Transverse colon (tissue), 4 donors: ENCODE data around the gene TBC1D22B. TPM values are rescaled to one million over a fixed set of nuclear protein-coding genes. Genes with fewer than 3 reads are reported as not detected.
A peak's percentile ranks its signal among the peaks of the same experiment; 100 is the strongest.

ENCODE experiments used
- DNase-seq: peaks from one replicate; pipeline ENCODE4 v3.0.0-alpha.2; 2019
- H3K27ac ChIP-seq, 4 donors: fragments of 200-600 bp; sonication (generic); 2 replicates each; pipeline ENCODE4 v1.5.1; 2016 to 2018; ENCODE audit warnings: inconsistent platforms in 4 of 4
- H3K27me3 ChIP-seq: fragments of 200-600 bp; sonication (generic); 2 replicates; pipeline ENCODE4 v1.5.1; 2017; ENCODE audit warnings: inconsistent platforms
- H3K36me3 ChIP-seq, 4 donors: fragments of 200-600 bp; sonication (generic); 2 replicates each; pipeline ENCODE4 v1.5.1; 2017 to 2019; ENCODE audit warnings: inconsistent platforms in 4 of 4
- H3K4me1 ChIP-seq, 4 donors: fragments of 200-600 bp; sonication (generic); 2 replicates each; pipeline ENCODE4 v1.5.1; 2017 to 2020; ENCODE audit warnings: inconsistent platforms in 4 of 4
- H3K4me3 ChIP-seq, 4 donors: fragments of 200-600 bp; sonication (generic); 1 replicate in 1 of 4; 2 replicates in 3 of 4; pipeline versions ENCODE4 v1.5.1 to v1.6.1; 2017 to 2019; ENCODE audit warnings: inconsistent platforms in 4 of 4
- H3K9me3 ChIP-seq, 2 donors: fragments of 200-600 bp; sonication (generic); 2 replicates each; pipeline ENCODE4 v1.5.1; 2017 to 2019; ENCODE audit warnings: inconsistent platforms in 2 of 2
- CTCF ChIP-seq, 5 experiments: fragments of 200-600 bp in 3 of 5; fragments of 450-650 bp in 2 of 5; sonication (generic) in 3 of 5; IDR thresholded peaks; 1 replicate in 2 of 5; 2 replicates in 3 of 5; pipeline ENCODE4 v1.5.1; 2016 to 2017; ENCODE audit warnings: antibody characterized with exemption in 5 of 5, inconsistent platforms in 3 of 5, mild to moderate bottlenecking in 2 of 5, moderate library complexity in 1 of 5
- EP300 ChIP-seq: sonication (generic); formaldehyde crosslinking; IDR thresholded peaks from one replicate; pipeline ENCODE4 v1.6.1; 2017; ENCODE audit warnings: antibody characterized with exemption, low read depth
- POLR2A ChIP-seq: fragments of 450-650 bp; IDR thresholded peaks from one replicate; pipeline ENCODE4 v1.6.1; 2016; ENCODE audit warnings: antibody characterized with exemption, mild to moderate bottlenecking, moderate library complexity
- POLR2AphosphoS5 ChIP-seq, 3 donors: sonication (generic); formaldehyde crosslinking; IDR thresholded peaks; one replicate each; pipeline ENCODE4 v1.6.1; 2016; ENCODE audit warnings: antibody characterized with exemption in 3 of 3
- WGBS, 2 donors: methylation state at CpG; one replicate each; pipeline ENCODE4 v1.1.5; 2018; ENCODE audit warnings: low coverage in 1 of 2; 5-methylcytosine and 5-hydroxymethylcytosine counted together
- in situ Hi-C, 4 donors: fragments of 200-750 bp; cut with MboI; loops; one replicate each; pipeline versions ENCODE4 v1.15.0 to v1.15.1; 2017; ENCODE audit warnings: low sequenced_read_pairs in 3 of 4, low pct_ligation_motif_present in 1 of 4, low pct_unique_long_range_greater_than_20kb in 1 of 4
- intact Hi-C: fragments of 100-400 bp; cut with DNase I; formaldehyde crosslinking; loops from one replicate; pipeline ENCODE4 v1.15.1; 2023; ENCODE audit warnings: low total_unique reads
- total RNA-seq, 4 donors: library from RNA; depleted of rRNA; stranded (reverse); fragments of >200 nt; gene quantifications; one replicate each; pipeline ENCODE4 v1.1.0, GENCODE V29; 2016

TBC1D22B gene
- total RNA-seq, 4 donors from 2014 or later: 9.0 to 15.7 (median 12.6) TPM

GRCh38 chr6:37218511-37218910, 39.1 kb upstream of the TBC1D22B start:
- no peaks in the 10 kb centered on the region for H3K27me3 ChIP-seq
- H3K27ac ChIP-seq: no peak overlapping the region
- no peaks in the 10 kb centered on the region for H3K36me3 ChIP-seq
- 83% methylated on average over 1 to 8 of the region's 8 CpGs for WGBS, 2 donors
- H3K4me1 ChIP-seq: peaks cover 0 to 15% (median 10%) of the 10 kb centered on the region in 4 donors
- TF ChIP-seq POLR2AphosphoS5 (IDR thresholded peaks at IDR 0.05) (no peak), EP300 (no peak), POLR2A (no peak), CTCF (IDR thresholded peaks at IDR 0.05) (no peak)
- intact Hi-C loops (loop anchor here (10.0 kb wide), 1 partner anchor 334 kb away; the partner anchor contains the start of gene C6orf89), in situ Hi-C loops (loop anchor here (10.0 to 25.0 kb wide), 3 partner anchors 331 to 456 kb away; partner anchors contain the start of gene C6orf89 (in 4 of the 4))
- no peaks in the 10 kb centered on the region for H3K9me3 ChIP-seq
- no peak overlapping the region for H3K4me3 ChIP-seq
- DNase-seq: no peak

DNA sequence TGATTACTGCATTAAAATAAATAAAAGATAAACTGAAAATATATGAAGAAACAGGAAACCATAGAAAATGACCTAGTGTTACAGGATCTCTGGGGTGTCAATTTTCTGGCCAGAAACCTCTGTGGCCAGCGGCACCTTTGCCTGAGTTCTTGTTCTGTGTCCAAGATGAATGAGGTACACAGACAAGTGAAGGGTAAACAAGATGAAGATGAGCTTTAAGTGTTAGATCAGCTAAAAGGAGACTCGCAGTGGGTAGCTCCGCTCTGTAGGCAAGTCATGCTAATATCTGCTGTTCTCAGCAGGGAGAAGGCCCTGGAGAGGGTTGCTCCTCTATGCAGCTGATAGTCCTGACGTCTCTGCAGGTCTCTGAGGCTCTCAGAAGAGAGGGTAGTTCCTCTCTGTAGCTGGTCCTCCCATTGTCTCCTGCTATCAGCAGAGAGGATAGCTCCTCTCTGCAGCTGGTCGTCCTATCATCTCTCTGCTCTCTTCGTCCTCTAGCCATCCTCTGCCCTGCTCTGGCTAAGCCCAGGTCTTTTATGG, 35.9 kb upstream of the TBC1D22B start:
- DNase-seq: no peak
- Histone ChIP-seq H3K27ac (peak overlapping the region in 3 of 4 donors; percentile 58 to 72 (median 60)), H3K27me3 (no peaks in the 10 kb centered on the region), H3K4me1 (peaks cover 0 to 15% (median 10%) of the 10 kb centered on the region in 4 donors), H3K9me3 (no peaks in the 10 kb centered on the region), H3K4me3 (peak overlapping the region; percentile 40 to 78 (median 50)), H3K36me3 (no peaks in the 10 kb centered on the region)
- TF ChIP-seq POLR2AphosphoS5 (IDR thresholded peaks at IDR 0.05) (no peak), POLR2A (no peak), CTCF (IDR thresholded peaks at IDR 0.05) (no peak), EP300 (no peak)
- intact Hi-C loops (no loop called here), in situ Hi-C loops (loop anchor here in 3 of 4 donors (25.0 kb wide), 2 partner anchors 334 to 459 kb away; partner anchors contain the start of gene C6orf89 (in 3 of the 3))
- 59 to 92% methylated on average over 2 to 6 of the region's 6 CpGs for WGBS, 2 donors

- Histone ChIP-seq H3K4me1 (peaks cover 0 to 15% (median 10%) of the 10 kb centered on the region in 4 donors), H3K27ac (peak overlapping the region; percentile 58 to 72 (median 61)), H3K36me3 (no peaks in the 10 kb centered on the region), H3K27me3 (no peaks in the 10 kb centered on the region), H3K4me3 (peak overlapping the region; percentile 40 to 78 (median 50)), H3K9me3 (no peaks in the 10 kb centered on the region)
- DNase-seq: peak; percentile 81
- no peak for TF ChIP-seq POLR2A
- no peak for TF ChIP-seq POLR2AphosphoS5 (IDR thresholded peaks at IDR 0.05)
- no peak for TF ChIP-seq CTCF (IDR thresholded peaks at IDR 0.05)
- TF ChIP-seq EP300: no peak
- in situ Hi-C loops: loop anchor here in 3 of 4 donors (25.0 kb wide), 2 partner anchors 335 to 460 kb away; partner anchors contain the start of gene C6orf89 (in 3 of the 3)
- 2% methylated on average over 39 of the region's 39 CpGs; no CpG with 5 or more reads in 1 of the 2 donors for WGBS, 2 donors
- intact Hi-C loops: no loop called here
These were observed 35.2 kb upstream of the TBC1D22B start for GRCh38 chr6:37222125-37222967.

DNA sequence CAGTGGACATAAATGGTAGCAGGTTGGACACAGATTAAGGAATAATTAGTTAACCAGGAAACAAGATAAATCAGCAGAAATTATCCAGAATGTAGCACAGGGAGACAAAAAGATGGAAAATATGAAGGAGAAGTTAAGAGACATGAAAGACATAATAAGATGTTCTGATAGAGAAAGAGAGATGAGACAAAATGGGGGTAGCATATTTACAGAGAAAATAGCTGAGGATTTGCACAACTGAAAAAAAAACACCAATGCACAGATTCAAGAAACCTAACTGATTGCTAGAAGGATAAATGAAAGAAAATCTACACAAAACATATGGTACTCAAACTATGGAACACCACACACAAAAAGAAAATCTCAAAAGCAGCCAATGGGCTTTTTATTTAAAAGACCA, 34.6 kb upstream of the TBC1D22B start:
- TF ChIP-seq POLR2A (no peak), POLR2AphosphoS5 (IDR thresholded peaks at IDR 0.05) (no peak)
- in situ Hi-C loops (loop anchor here in 3 of 4 donors (25.0 kb wide), 2 partner anchors 336 to 461 kb away; partner anchors contain the start of gene C6orf89 (in 3 of the 3)), intact Hi-C loops (no loop called here)
- Histone ChIP-seq H3K27me3 (no peaks in the 10 kb centered on the region), H3K36me3 (no peaks in the 10 kb centered on the region), H3K4me3 (peak overlapping the region in 2 of 4 donors; percentile 48 to 78), H3K9me3 (no peaks in the 10 kb centered on the region), H3K4me1 (peaks cover 0 to 15% (median 10%) of the 10 kb centered on the region in 4 donors), H3K27ac (peak overlapping the region; percentile 58 to 72 (median 61))
- no peak for DNase-seq
